GDM1 (cell line): ENCODE data around the gene KAZN.

ENCODE experiments used
- DNase-seq: peaks from one replicate; lab custom pipeline; 2025; lab: John Stamatoyannopoulos, UW

Gene KAZN

DNA sequence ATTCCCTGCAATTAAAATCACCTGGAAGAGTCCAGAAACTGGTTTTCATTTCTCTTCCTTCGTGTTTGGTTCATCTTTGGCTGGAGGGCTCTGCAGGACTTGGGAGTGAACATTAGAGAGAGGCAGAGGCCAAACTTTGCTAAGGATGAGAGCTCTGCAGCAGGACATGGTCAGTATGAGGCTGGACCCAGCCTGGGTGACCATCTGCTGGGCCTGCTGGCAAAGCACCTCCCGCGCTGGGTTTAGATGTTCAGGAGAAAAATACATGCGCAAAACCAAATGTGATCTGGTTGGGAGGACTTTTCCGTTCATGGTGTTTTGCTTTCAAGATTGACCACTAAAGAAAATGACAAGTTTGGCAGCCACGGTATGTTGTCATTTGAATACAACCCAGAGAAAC is 15.9 kb downstream of the KAZN start:
- DNase-seq, result no peak

GRCh38 chr1:14615549-14616218 is 17.2 kb downstream of the KAZN start:
- no peak for DNase-seq

- no peak for DNase-seq
These were observed 18.3 kb downstream of the KAZN start for GRCh38 chr1:14616632-14617396.

DNA sequence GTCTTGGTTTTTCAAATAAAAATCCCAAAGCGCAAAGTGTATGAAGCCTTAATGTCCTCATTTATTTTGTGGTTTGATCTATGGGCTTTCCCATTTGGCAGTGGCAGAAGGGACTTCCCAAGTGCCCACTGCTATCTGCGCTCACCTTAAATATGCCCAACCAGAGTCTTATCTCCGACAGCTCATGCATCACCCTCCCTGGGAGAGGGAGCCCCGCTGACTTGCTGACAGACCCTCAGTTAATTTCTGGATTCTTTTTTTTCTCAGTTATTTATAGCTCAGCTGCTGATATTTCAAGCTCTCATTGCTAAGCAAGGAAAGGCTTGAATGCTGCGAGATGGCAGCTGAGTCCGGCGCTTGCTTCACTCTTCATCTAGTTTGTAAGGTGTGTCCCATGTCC is 19.3 kb downstream of the KAZN start:
- no peak for DNase-seq

GRCh38 chr1:14620941-14621340 is 22.5 kb downstream of the KAZN start:
- no peak for DNase-seq

DNA sequence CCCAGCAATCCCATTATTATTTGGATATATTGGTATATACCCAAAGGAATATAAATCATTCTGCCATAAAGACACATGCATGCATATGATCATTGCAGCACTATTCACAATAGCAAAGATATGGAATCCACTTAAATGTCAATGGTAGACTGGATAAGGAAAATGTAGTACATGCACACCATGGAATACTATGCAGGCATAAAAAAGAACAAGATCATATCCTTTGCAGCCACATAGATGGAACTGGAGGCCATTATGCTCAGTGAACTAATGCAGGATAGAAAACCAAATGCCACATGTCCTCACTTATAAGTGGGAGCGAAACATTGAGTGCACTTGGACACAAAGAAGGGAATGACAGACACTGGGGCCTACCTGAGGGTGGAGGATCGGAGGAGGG is 24.6 kb downstream of the KAZN start:
- DNase-seq, result no peak

DNA sequence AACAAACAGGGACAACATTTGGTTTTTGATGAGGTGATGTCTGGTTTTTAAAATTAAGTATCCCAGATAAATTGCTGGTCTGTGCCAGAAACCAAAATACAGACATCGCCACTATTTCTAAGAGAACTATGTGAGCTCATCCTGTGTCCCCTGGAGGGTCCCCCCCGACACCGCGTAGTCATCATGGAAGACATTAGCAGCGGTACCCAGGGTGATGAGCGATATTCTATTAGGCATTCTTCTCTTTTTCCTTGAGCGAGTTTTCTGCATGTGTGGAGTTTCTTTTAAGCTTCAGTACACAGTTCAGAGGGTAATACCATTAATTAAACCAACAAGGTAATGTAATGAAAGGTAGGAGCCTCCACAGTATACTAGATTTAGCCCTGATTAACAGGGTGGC is 26.5 kb downstream of the KAZN start:
- DNase-seq, result no peak

DNA sequence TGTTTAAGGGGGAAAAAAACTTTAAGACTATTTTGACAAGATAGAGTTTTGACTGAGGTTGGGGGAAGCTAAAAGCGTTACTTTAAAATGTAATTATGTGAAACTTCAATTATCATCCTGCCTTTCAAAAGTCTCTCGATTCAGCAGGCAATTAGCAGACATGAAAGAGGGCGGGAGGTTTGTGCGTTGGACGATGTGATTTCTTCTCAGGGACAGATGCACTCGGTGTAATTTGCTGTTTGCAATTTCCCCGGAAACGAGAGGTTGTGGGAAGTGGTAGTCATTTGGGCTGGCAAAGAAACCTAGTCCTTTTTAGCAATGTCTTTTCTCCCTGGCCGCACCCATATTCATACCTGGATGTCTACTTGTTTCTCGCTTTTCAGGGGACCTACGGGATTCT is 27.1 kb downstream of the KAZN start:
- DNase-seq, result no peak

DNA sequence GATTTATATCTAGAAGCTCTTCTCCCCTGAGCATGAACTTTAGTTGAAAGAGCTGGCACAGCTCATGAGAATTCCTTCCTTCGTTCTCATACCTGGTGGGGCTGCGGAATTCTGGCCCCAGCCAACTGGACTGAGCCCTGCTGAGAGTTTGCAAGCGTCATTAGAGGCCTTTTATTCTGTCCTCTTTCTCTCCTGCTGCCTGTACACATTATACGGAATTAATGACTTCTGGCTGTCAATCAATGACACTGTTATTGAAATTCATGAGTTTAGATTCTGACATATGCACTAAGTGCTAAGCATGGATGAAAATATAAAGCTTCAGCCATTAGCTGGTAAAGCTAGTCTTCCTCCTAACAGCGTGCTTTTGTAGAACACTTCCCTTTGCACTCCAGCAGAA is 27.5 kb downstream of the KAZN start:
- DNase-seq, result no peak

- no peak for DNase-seq
These were observed 28.6 kb downstream of the KAZN start for GRCh38 chr1:14626869-14627607.

- DNase-seq, result no peak
These were observed 29.4 kb downstream of the KAZN start for GRCh38 chr1:14627608-14628489.

DNA sequence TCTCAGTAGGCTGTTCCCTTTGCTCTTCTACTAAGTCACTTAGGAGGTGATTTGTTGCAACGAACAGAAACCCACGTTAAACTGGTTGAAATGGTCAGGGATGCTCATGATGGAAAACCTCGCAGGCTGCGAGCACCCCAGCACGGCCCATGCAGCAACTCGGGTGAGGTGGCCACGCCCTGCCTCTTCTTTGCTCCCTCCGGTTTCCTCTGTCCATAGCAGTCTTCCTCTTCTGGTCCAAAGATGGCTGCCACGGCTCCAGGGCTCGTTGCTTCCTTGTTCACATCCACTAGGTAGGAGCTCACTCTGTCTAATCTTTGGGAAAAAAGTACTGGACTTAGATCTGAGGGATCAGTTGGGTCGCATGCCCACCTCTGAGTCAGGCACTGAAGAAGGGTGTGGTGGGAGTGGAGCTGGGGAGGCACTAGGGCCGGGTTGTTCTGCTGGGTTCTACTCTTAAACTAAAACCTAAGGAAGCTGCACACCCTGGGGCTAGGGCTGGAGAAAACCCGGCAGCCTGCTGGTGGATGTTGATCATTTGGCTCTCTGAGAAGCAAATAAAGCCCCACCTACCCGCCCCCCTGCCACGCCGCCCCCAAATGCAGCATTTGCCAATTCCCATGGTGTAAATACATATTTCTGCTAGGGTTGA is 31.0 kb downstream of the KAZN start:
- DNase-seq, result no peak

DNA sequence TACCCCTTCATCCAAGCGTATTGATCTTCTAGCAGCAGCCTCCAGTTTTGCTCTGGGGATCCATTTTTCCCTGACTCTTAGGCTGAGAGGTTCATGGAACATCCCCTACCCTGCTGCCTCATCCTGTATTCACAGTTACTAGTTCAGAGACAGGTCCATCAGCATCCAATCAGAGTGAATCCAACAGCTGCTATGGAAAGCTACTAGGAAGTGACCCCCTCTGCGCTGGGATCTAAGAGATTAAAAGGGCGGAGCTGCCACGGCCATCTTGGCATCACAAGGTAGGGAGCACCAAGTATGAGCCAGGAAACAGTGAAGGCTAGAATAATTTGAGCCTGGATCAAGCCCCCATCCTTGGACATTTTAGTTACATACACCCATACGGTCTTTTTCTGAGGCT is 32.5 kb downstream of the KAZN start:
- DNase-seq, result no peak

DNA sequence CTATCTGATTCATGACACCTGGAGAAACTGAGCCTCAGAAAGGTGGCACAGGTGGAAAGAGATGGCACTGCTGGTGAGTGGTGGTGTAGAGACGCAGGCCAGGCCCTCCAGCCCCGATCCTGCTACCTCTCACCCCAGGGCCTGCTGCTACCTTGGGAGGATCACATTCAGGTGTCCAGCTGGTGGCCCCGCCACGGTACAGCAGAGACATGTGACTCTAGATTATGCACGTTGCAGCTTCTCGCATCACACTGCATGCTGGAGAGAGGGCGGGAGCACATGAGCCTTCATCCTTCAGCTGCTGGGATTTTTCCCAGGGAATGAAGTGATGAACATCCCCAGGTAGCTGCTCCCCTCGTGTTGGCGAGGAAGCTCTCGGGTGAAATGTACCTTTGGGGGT is 32.9 kb downstream of the KAZN start:
- DNase-seq, result no peak

- DNase-seq, result no peak
These were observed 36.0 kb downstream of the KAZN start for GRCh38 chr1:14634486-14634885.

- no peak for DNase-seq
These were observed 36.9 kb downstream of the KAZN start for GRCh38 chr1:14635421-14635820.

GRCh38 chr1:14636897-14637632 is 38.6 kb downstream of the KAZN start:
- DNase-seq, result no peak

DNA sequence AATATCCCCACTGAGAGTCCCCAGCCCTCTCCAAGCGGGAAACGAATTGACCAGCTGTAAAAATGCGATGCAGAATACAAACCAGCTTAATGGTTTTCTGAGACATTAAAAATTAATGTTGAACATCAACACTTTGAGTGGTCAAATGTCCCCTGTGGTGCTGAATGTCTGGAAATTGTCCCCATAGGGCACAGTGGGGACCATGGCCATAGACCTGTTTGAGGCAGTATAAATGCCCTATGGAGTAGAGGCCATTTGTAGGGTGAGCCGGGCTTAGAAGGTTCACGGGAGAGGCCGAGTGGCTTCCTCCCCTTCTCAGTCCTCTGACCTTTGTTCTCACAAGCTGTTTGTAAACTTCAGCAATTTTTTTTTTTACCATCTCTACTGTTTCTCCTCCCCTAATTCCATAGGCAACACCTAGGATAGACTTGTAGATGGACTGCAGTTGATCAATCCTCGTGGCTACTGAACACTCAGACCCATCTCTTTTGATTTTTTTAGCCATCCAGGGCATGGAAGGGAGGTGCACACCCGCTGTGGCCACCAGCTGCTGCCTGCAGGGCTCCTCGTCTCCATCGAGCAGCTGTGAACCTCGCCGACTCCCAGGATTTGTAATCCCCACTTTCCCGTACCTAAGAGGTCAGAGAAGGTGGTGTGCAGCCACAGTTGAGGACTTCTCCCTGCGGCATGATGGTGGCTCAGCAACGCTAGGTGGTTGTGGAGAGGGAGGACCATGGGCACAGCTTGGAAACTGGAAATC is 41.0 kb downstream of the KAZN start:
- no peak for DNase-seq

- no peak for DNase-seq
These were observed 44.2 kb downstream of the KAZN start for GRCh38 chr1:14642712-14643111.

DNA sequence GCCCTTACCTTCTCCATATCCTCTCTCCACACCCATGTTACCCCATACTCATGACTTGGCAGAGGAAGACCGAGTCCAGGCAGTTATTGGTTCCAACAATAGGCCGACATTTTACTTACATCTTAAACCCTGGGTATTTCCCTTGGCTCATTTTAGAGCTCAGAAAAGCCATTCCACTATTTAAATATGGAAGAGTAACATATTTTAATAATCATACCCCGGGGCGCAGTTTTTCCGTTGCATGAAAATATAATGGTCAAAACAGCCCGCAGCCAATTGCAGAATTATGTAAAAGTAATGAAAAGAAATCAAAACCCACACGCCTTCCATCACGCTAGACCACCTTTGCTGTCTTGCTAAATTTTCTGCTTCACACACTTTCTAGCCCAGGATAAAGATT is 48.5 kb downstream of the KAZN start:
- DNase-seq, result no peak
